ENCODE measurements around the gene DPP6.
"Not testable (repeated sequence)": the region's sequence is repeated elsewhere in the genome, so short reads cannot be mapped to it uniquely, and the experiment has no call there.

DPP6 gene

DNA sequence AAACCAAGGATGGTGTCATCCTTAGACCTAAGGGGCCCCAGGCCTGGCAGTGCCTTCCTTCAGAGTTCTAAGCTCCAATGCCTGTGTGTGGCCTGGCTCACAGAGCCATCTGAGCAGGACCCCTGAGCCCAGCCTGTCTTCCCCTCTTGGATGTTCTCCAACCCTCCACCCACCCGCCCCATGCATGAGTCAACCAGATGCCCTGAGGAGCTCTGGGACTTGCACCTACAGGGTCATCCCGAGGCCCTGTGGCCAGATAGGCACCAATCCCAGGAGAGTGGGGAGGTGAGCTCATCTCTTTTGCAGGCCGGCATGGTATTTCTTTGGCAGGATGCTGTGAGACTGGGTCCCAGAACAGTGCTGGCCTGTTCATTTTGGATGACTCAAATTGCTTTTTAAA, 103.7 kb downstream of the DPP6 start:
- DNase-seq = not testable (repeated sequence)

DNA sequence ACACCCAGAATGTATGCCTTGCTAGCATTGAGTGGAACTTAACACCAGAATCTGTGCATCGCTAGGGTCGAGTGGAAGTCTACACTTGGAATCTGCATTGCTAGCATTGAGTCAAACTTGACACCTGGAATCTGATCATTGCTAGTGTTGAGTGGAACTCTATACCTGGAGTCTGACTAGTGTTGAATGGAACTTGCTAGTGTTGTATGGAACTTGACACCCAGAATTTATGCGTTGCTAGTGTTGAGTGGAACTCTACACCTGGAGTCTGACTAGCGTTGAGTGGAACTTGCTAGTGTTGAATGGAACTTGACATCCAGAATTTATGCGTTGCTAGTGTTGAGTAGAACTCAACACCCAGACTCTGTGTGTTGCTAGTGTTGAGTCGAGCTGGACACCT, 110.7 kb downstream of the DPP6 start:
- not testable (repeated sequence) for DNase-seq

DNA sequence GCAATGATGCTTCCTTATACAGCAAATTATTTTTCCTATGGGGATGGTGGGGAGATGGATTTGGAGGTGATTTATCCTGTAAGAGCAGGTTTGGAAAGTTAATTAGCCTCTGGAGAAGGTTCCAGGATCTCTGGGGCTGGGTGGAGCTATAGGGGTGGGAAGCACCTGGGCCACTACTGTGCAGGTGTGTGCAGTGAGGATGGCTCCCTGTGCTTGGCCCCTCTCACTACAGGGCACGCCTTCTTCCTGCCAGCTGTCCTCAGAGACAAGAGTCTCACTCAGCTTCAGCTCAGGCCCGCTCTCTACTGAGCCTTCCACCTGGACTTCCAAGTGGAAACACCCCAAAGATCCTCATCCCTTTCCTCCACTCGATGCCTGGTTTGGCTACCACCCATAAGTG, 111.4 kb downstream of the DPP6 start:
- DNase-seq = not testable (repeated sequence)

DNA sequence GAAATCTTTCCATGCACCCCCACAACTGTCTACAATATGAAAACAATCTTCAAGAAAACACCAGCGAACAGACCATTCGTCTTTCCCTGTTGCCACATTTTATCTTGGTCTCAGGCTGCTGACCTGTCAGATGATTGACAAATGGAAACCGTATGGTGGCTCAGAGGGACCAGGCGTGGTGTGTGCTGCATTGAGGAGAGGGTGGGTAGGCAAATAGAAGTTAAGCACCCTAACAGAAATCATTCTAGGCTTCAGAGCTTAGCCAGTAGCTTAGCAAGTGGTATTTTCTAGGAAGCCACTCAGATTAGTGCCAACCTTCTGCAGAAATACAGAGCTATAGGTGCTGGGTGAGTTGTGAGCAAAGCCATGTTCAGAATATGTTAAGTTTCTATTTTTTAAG, 114.9 kb downstream of the DPP6 start:
- DNase-seq = no peak

DNA sequence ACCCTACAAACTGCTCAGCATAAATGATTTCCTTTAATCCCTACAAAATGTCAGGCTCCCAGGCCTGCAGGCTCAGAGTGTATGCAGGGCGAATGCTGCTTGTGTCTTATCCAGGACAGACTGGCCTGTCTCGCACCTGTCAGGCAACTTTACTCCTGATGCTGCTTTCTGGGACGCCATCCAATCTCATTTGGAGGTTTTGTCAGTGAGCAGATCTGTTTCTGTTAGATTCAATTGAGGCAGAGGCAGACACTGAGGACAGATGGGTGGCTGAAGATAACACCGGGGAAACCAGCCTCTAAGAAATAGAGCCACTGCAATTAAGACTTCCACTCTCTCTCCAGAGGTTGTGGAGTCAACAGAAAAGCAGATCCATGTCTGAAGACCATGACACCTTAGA, 115.6 kb downstream of the DPP6 start:
- DNase-seq = no peak

DNA sequence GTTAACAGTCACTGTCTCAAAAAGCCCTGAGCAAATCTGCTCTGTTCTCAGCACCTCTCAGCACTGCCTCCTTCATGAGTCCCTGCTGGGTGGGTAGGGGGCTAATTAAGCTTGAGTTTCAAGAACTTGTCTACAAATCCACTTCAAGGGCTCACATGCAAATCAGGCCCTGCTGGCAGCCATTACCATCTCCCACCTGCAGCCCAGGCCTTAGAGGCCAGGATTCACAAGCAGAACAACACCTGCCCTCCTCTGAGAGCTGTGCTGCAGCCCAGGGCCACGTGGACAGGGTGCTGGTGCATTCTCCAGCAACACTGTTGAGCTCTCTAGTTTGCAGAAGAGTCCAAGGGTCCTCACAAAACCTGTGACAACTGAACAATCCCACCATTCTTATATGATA, 119.2 kb downstream of the DPP6 start:
- DNase-seq = no peak

DNA sequence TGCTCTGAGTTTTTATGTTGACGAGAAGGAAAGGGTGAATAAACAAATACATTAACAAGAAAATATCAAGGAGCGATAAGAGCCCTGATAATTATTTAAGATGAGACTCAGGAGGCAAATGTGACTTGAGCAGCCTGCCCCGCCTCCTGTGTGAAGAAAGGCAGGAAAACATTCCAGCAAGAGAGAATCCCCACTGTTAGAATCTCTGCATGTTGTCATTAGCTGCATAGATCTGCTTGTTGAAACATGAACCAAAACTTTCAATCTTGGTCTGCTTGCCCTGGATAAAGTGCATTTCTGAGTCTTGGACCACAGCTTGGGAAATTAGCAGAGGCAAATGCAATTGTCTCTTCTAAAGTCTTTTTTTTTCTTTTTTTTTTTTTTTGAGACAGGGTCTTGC, 120.0 kb downstream of the DPP6 start:
- DNase-seq = no peak

DNA sequence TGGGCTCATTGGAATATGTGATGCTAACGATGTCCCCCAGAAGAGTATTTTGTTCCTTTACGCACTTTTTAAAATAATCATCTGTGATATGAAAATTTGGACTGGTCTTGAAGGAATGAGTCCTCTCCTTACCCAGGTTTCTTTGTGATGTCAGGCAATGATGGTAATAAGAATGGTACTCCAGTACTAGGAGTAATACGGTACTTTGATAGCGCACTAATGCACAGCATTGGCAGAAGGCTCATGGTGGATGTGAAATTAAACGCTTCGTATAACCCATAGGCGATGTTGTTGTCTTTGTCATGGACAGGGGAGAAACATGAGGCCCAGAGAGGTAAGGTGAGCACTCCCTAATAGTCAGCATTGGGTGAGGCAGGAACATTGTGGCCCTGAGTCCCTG, 125.4 kb downstream of the DPP6 start:
- no peak for DNase-seq

DNA sequence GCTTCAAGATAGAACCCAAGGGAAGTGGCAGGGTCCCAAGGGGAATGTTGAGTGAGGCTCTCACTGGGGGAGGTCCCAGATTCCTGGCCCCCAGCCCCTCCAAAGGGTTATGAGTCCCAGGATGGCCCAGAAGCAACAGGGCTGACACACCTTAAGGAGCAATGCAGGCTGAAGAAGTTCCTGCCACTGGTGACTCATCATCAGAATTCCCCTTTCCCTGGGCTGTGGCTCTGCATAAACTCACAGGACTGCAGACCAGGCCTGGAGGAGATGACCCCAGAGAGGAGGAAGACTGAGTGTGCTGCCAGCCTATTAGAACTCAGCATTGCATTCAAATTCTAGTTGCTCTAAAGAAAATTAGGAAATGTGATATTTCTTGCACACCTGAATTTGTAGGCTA, 126.7 kb downstream of the DPP6 start:
- no peak for DNase-seq

DNA sequence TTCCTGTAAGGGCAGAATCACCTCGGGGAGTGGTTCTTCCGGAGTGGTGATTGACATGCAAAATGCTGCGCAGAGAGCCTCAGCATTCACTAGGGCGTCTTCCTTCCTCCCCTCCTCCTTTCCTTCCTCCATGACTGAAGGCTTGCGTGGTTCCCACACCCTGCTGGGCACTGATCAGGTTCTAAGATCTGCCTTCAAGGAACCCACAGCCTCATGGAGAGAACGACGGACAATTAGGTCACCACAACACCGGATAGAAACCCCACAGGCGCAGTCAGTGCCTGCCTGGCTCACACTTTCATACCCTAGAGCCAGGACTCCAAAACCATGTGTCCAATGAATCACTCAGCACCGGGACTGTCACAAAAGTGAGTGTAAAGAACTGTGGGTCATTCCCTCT, 131.3 kb downstream of the DPP6 start:
- DNase-seq = no peak

DNA sequence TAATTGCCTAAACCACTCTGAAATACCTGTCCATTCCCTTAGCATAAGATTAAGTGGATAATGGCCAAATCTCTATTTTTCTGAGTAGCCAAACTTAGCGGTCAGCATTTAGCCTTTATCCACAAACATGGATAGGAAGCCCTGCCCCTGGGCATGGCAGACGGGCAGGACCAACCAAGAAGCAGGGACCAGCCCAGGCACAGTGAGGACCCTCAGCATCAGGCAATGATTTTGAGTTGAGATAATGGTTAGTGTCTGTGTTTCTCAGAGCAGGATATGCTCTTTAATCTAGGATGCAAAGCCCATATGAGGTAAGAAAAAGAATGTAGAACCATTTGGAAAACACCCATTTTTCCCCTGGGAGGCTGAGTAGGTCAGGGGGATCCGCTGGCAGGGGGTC, 131.7 kb downstream of the DPP6 start:
- DNase-seq = no peak

DNA sequence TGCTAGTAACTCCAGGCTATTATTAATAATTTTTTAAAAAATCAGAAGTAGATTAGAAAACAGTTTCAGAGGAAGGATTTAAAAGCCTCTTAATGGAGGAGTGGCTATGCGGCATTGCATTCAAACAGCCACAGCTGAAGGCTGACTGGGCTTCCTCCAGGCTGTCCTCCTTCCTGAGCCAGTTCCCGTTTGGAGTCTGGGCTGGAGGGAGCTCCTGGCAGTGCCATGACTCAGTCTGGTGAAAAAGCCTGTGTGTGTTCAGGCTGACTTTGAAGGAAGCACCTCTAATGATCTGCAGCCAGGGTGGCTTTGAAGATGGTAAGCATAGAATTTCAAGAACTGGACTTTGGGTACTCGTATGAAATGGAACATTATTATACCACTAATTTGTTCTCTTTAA, 134.6 kb downstream of the DPP6 start:
- DNase-seq = no peak

DNA sequence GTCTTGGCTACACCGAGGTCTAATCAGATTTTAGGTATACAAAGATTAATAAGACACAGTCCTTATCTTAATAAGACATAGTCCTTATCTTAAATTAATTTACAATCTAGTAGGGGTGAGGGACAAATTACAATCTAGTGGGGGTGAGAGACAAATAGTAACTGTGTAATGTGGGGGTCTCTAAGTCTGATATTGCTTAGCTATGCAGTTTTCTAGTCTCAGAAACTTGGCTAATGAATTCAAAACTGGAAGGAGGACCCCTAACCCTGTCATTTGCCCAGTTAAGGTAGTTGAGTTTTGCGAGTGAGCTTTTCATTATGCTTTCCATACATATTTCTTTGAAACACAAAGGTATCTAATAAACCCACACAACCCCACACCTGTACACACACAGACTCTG, 136.1 kb downstream of the DPP6 start:
- DNase-seq = no peak

DNA sequence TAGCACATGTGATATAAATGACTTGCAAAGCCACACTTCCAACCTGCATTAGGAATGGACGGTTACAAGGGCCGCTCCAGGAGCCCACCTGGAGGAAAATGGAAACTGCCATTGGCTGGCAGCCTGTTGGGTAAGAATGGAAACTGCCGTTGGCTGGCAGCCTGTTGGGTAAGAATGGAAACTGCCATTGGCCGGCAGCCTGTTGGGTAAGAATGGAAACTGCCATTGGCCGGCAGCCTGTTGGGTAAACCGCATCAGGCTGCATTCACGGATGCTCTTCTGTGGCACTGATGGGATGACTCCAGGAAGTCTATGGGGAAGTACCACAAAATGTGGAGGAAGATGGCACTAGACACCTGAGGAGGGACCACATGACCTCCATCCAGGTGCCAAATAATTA, 143.1 kb downstream of the DPP6 start:
- DNase-seq = no peak

DNA sequence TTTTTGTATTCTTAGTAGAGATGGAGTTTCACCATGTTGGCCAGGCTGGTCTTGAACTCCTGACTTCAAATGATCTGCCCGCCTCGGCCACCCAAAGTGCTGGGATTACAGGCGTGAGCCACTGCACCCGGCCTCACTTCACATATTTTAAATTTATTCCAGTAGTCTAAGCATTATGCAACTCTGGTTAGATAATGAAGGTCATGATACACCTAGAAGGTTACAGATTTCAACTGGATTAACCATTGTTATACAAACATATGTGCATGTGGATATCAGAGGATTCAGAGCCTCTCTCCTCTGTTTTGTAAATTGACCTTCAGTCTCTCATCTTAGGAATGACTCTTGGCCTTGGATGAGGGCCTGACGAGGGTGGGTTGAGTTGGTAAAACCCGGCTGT, 146.3 kb downstream of the DPP6 start:
- DNase-seq = no peak

DNA sequence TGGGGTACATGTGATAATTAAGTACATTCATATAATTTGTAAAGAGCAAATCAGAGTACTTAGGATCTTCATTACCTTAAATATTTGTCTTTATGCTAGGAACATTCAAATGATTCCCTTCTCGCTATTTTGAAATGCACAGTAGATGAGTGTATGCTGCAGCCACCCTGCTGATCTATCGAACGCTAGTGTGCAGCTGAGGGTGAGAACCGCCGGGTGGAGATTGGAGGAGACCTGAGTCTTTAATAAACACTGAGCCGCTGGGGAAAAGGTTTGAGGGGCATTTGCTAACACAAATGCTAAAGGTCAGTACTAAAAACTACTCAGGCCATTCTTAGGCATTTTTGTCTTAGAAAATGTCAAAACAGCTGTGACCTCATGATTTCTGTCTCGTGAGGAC, 148.0 kb downstream of the DPP6 start:
- DNase-seq = no peak

DNA sequence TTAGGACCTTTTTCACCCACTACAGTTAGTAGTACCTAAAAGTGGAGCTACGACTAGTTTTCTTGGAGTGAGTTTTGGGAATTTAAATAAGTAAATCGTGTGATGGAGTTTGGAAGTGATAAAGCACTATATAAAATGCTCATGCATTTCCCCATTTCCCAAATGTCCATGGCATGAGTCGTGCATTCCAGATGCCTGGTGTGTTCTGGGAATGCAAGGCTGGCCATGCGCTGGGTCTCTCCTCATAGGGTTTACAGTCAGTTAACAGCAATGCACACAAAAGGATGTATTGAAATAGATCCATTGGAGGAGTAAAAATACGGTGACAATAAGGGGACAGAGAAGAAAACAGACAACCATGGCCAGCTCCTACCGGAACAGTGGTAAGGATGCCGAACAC, 149.8 kb downstream of the DPP6 start:
- DNase-seq = no peak

DNA sequence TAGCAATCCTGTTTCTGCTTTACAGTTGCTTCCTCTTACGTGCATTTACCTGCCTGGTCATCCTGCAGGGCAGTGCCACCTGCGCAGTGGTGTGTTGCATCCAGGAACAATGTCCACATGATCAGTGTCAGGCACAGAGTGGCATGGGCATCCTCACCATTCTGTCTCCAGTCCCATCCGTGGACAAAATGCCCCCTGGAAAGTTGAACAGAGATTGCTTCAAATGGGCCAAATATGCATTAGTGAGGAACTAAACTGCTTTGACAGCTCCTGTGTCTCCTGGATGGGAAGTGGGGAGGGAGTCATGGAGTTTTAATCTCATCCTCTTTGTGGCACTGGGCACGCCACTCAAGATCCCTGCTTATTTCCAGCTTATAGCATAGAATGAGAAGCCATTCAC, 151.8 kb downstream of the DPP6 start:
- DNase-seq = no peak

DNA sequence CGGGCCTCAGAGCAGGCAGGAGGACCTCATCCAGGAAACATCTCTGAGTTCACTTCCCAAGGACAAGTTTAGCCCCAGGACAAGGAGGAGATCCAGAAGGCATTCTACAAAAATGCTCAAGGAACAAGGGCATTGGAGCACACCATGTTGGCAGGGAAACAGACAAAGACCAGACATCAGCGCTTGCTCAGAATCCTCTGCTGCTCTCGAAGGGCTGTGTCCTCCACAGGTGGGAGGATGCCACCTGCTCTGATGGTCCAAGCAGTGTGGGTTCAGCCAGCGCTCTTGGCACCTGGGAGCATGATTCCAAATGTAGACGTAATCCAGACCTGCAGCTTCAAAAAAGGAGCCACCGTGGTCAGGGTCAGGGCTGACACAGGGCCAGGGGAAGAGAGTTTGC, 160.7 kb downstream of the DPP6 start:
- no peak for DNase-seq

DNA sequence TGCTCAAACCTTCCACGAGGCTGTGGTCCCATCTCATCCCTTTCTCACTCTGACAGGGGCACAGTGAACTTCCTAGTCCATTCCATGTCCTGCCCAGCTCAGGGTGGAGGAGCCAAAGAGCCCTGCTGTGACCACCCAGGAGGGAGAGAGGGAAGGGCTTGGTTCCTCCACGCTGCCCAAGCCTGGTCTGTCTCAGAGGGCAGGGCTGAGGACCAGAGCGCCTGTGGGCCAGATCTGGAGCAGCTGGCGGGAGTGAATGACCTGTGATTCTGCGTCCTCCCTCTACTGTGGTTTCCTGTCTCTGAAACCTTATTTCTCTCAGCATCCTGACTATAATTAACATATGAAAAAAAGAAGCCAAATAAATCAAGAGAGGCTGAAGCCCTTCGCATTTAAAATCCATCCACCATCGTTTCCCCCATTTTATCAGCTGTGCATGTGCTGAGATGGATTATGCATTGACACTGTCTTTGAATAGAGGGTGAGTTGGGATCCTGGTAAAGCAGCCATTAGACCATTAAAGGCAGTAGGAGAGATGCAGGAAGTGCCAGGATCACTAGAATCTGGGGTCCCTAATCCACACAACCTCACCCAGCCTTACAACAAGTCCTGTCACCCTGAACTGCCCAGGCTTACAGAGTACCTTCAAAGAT, 165.6 kb downstream of the DPP6 start:
- no peak for DNase-seq

DNA sequence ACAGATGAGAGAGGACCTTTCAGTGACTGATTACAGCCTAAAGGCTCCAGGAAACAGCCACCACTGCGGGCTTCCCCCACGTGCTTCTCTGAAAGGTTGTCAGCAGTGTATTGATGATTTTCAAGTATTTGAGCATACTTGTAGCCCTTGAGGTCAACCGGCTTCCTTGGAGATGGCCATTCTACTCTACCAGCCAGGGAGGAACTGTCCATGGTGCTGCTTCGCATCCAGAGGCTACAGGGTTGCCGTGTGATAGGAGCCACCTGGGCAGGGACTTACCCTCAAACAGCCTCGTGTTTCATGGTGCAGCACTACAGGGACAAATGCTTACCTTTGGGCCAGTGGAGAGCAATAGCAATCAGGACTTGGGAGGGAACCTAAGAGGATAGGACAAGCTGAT, 179.5 kb downstream of the DPP6 start:
- no peak for DNase-seq

DNA sequence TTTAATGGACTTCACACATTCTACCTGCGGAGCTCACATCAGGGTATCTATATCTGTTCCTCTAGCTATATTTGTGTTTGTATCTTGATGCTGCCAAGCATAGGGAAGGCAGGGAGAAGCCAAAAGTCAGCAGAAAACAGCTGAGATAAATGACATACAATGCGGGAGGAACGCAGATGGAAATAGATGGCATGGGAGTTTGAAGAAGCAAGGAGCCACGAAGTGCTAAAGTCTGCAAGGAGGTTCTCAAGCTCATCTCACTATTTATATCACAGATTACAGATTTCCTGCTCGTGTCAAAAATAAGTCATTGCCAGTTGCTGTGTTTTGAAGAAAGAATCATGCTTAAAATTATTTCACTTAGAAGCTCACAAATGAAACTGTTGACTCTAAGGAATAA, 180.5 kb downstream of the DPP6 start:
- DNase-seq = no peak

DNA sequence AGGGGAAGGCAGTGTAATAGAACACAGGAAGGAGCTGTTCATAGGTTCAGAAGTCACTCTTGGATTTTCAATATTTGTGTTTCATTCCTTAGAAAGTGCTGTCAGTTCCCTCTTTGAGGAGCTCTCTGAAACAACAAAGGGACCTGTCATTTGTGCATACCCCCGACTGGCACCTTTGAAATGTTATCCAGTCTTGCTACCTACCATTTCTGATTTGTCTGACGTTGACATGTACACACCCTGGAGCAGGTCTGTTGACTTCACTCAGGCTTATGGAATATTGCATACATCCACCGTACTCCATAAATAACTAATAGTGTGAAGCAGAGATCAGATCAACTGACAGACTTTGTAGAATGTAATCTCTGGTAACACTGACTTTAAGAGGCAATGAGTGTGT, 189.8 kb downstream of the DPP6 start:
- DNase-seq = no peak

DNA sequence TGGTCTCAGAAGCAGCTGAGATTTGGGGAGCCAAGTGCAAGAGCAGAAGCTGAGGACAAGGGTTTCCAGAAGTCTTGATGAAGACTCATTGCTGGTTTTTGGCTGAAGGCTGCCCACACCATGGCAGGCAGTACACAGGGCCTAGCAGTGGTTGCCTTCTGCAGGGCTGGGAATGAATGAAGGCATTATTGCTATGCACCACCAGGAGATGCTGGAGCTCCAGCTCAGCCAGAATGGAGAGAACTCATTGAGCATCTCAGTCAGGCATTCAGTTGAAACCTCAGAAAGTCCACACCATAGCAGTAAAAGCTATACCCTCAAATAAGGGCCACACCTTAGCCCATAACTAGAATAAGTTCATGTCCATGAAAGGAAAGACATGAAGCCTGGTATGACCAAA, 190.5 kb downstream of the DPP6 start:
- DNase-seq = no peak

DNA sequence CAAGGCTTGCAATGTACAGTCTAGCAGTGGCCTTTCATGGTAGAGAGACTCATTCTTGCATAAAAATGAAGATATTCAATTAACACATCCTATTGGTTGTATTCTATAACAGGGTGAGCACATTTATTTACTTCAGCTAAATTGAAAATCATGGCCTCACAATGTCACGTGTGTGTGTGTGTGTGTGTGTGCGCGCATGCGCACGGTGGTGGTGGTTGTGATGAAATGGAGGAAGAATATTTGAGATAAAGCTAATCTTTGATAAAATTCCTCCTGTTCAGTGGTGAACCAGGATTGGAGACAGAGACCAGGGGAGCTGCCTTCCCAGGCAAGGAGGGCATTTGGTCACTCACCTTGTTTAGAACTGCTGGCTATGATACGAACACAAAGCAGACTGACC, 199.8 kb downstream of the DPP6 start:
- no peak for DNase-seq

DNA sequence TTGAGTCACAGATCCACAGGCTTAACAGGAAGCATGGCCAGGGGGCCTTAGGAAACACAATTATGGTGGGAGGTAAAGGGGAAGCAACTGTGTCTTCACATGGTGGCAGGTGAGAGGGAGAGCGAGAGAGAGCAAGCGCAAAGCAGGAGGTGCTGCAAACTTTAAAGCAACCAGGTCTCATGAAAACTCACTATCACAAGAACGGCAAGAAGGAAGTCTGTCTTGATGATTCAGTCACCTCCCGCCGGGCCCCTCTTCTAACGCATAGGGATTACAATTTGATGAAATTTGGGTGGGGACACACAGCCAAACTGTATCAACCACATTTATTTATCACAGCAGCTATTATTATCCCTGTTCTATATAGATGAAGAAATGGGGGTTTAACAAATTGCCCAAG, 201.6 kb downstream of the DPP6 start:
- DNase-seq = no peak

Data from midbrain (tissue), 1 donor.